Measurements from ENCODE around the gene IL12RB1.

DNA sequence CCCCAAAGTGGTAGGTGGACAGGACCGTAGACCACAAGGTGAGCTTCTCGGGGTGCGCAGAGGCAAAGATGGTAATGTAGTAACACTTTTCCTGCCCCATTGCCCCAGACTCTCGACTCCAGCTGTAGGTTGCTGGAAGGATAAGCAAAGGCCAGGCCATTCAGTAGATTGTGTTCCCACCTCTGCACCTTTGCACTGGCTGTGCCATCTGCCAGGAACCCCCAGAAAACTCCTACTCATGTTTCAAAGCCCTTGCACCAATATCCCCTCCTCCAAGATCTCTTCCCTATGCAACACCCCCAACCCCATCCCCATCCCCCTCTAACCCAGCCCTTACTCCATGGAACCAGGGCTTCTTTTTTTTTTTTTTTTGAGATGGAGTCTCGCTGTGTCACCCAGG is 18.3 kb downstream of the IL12RB1 start:
- TF ChIP-seq CTCF (IDR thresholded peaks at IDR 0.05; ENCODE audit: control extremely low read depth in 1 of 3, insufficient read depth in 1 of 3, low read depth in 1 of 3, low read length in 3 of 3) (no peak), ZNF274 (IDR thresholded peaks at IDR 0.05; ENCODE audit: borderline replicate concordance, extremely low read depth, low read length) (no peak), GTF2F1 (IDR thresholded peaks at IDR 0.05; ENCODE audit: borderline replicate concordance, low read depth, low read length) (no peak), ATF2 (IDR thresholded peaks at IDR 0.05; ENCODE audit: low read length) (no peak), NANOG (IDR thresholded peaks at IDR 0.05; ENCODE audit: insufficient read depth, low read depth, low read length, poor library complexity, severe bottlenecking) (no peak), CBX8 (IDR thresholded peaks at IDR 0.05; ENCODE audit: borderline replicate concordance, low read depth, low read length) (no peak), HDAC6 (IDR thresholded peaks at IDR 0.05; ENCODE audit: low read depth, low read length) (no peak), RAD21 (IDR thresholded peaks at IDR 0.05 in 1 of 2, conservative IDR thresholded peaks at IDR 0.05 in 1 of 2; ENCODE audit: low read depth in 2 of 2, low read length in 2 of 2) (no peak), RXRA (IDR thresholded peaks at IDR 0.05; ENCODE audit: insufficient read depth, low read depth, low read length) (no peak), EZH2 (IDR thresholded peaks at IDR 0.05; ENCODE audit: low read depth, low read length, severe bottlenecking) (no peak), EP300 (IDR thresholded peaks at IDR 0.05; ENCODE audit: borderline replicate concordance in 1 of 2, low read depth in 2 of 2, low read length in 2 of 2) (no peak), POLR2A (IDR thresholded peaks at IDR 0.05; ENCODE audit: control extremely low read depth in 1 of 2, low read depth in 2 of 2, low read length in 2 of 2) (no peak), POU5F1 (IDR thresholded peaks at IDR 0.05; ENCODE audit: low read depth, low read length) (no peak)
